Measurements from ENCODE around the gene JADE2. TPM values are rescaled to one million over a fixed set of nuclear protein-coding genes. Genes with fewer than 3 reads are reported as not detected.

Gene JADE2
- total and polyA plus RNA-seq, 11 donors, result 8.3 to 54.8 (median 30.5) TPM

- ATAC-seq (no peak), DNase-seq (no peak)
- TF ChIP-seq CTCF (IDR thresholded peaks at IDR 0.05) (no peak), POLR2A (IDR thresholded peaks at IDR 0.05) (no peak)
- intact Hi-C loops (cut with DNase I), result loop anchor here in 4 of 10 donors (5.0 to 10.0 kb wide), 2 partner anchors 34 to 196 kb away; no protein-coding TSS in a partner anchor
- Histone ChIP-seq H3K4me1 (peaks cover 5 to 26% (median 19%) of the 10 kb centered on the region in 12 donors), H3K36me3 (no peaks in the 10 kb centered on the region), H3K4me3 (no peak overlapping the region), H3K9me3 (no peaks in the 10 kb centered on the region), H3K27ac (no peak overlapping the region), H3K27me3 (no peaks in the 10 kb centered on the region)
- 88 to 94% (median 91%) methylated on average over 17 of the region's 17 CpGs for WGBS, 4 donors
Observed at GRCh38 chr5:134500699-134501430, 24.6 kb upstream of the JADE2 start.

DNA sequence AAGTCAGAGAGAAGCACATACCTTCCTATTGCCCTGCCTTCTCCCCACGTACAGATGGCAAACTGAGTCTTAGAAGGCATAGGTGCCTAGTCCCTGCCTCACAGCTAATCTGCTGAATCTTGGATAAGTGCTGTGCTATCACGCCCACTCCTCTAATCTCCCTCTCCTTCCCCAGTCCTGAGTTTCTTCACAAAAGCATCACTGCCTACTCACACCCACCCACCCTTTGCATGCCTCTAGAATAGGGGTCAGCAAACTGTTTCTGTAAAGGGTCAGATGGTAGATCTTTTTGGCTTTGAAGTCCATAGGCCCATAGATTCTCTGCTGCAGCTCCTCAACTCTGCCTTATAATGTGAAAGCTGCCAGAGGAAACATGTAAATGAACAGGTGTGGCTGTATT lies 23.2 kb upstream of the JADE2 start:
- no peak for DNase-seq
- ATAC-seq, result no peak
- H3K27ac ChIP-seq, result peak overlapping the region in 1 of 12 donors; percentile 77
- TF ChIP-seq POLR2A (IDR thresholded peaks at IDR 0.05), result no peak
- TF ChIP-seq CTCF (IDR thresholded peaks at IDR 0.05), result no peak
- 82 to 97% (median 89%) methylated on average over 2 of the region's 2 CpGs for WGBS, 4 donors
- intact Hi-C loops (cut with DNase I), result loop anchor here in 4 of 10 donors (5.0 to 10.0 kb wide), 2 partner anchors 35 to 197 kb away; no protein-coding TSS in a partner anchor
- no peaks in the 10 kb centered on the region for H3K9me3 ChIP-seq
- H3K36me3 ChIP-seq, result no peaks in the 10 kb centered on the region
- H3K4me3 ChIP-seq, result no peak overlapping the region
- peaks cover 5 to 39% (median 27%) of the 10 kb centered on the region in 12 donors for H3K4me1 ChIP-seq
- H3K27me3 ChIP-seq, result no peaks in the 10 kb centered on the region

DNA sequence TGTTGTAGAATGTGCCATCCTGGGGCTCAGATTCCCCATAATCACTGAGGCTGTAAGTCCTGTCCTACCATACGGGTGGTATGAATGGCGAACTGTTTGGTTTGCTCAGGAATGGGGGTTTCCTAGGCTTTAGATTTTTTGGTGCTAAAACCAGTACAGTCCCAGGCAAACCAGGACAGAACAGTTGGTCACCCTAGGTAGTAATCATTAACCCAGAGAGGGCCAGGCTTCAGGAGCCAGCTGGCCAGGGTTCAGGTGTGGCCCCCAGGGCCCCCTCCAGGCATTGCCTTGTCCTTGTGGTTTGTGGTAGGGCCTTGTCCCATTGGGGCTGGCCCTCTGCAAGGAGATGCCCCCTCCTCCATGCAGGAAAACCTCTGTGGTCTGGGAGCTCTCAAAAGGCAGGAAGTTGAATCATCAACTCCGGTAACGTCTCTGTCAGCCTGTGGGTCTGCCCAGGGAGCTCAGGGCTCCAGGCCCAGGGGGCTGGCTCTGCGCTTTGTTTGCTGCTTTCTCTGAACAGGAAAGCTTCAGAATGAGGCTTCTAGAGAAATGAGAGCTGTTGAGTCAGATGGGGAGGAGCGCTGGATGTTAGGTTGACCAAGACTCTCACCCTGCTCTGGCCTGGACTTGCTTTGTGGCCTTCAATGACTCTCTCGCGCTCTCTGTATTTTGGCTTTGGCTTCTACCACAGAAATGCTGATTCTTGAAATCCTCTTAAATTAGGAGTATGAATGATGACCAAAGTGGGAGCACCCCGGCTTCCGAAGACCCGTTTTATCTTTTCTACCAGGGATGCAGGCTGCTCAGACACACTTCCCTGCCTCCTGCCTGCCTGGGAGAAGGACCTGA lies 22.2 kb upstream of the JADE2 start:
- peak; percentile 16 to 81 (median 78) for ATAC-seq
- TF ChIP-seq POLR2A (IDR thresholded peaks at IDR 0.05) (peak in 1 of 2 donors; percentile 57), CTCF (IDR thresholded peaks at IDR 0.05) (no peak)
- Histone ChIP-seq H3K9me3 (no peaks in the 10 kb centered on the region), H3K27ac (peak overlapping the region; percentile 8 to 86 (median 76)), H3K36me3 (no peaks in the 10 kb centered on the region), H3K27me3 (no peaks in the 10 kb centered on the region), H3K4me1 (peaks cover 5 to 42% (median 27%) of the 10 kb centered on the region in 12 donors), H3K4me3 (no peak overlapping the region)
- DNase-seq, result peak; percentile 62 to 89 (median 69)
- WGBS, 4 donors, result 47 to 58% (median 56%) methylated on average over 10 to 11 of the region's 11 CpGs
- intact Hi-C loops (cut with DNase I), result loop anchor here in 4 of 10 donors (5.0 to 10.0 kb wide), 2 partner anchors 36 to 199 kb away; no protein-coding TSS in a partner anchor

All from heart left ventricle (tissue), 16 donors.